Neuron (in vitro differentiated cells): ENCODE measurements around the gene MYOF.
A peak's percentile ranks its signal among the peaks of the same experiment; 100 is the strongest.
"Not testable (repeated sequence)": the region's sequence is repeated elsewhere in the genome, so short reads cannot be mapped to it uniquely, and the experiment has no call there.

Experiments
- H2AFZ ChIP-seq: one replicate; pipeline ENCODE4 v1.6.1; 2013; ENCODE audit warnings: low read depth, mild to moderate bottlenecking, inconsistent platforms, low read length, moderate library complexity
- H3K27me3 ChIP-seq: one replicate; pipeline ENCODE4 v1.6.1; 2013; ENCODE audit warnings: low read length; ENCODE audit not compliant: insufficient read depth
- H3K36me3 ChIP-seq: one replicate; pipeline ENCODE4 v1.6.1; 2013; ENCODE audit warnings: low read length; ENCODE audit not compliant: insufficient read depth
- H3K4me1 ChIP-seq: one replicate; pipeline ENCODE4 v1.6.1; 2013; ENCODE audit warnings: low read length; ENCODE audit not compliant: insufficient read depth
- H3K4me3 ChIP-seq: 2 replicates; pipeline ENCODE4 v1.5.1; 2013; ENCODE audit warnings: mild to moderate bottlenecking, low read length, moderate library complexity
- H3K9me3 ChIP-seq: one replicate; pipeline ENCODE4 v1.6.1; 2013; ENCODE audit warnings: low read length

MYOF gene

GRCh38 chr10:93284246-93284645 lies 197.9 kb downstream of the MYOF start:
- not testable (repeated sequence) for H3K36me3 ChIP-seq, H3K27me3 ChIP-seq, H2AFZ ChIP-seq, H3K9me3 ChIP-seq, H3K4me3 ChIP-seq
- peaks cover 14% of the 10 kb centered on the region for H3K4me1 ChIP-seq

- Histone ChIP-seq H2AFZ (peak overlapping the region; percentile 14), H3K27me3 (no peaks in the 10 kb centered on the region), H3K36me3 (no peaks in the 10 kb centered on the region), H3K4me3 (no peak overlapping the region), H3K9me3 (no peaks in the 10 kb centered on the region), H3K4me1 (peaks cover 14% of the 10 kb centered on the region)
Measured at GRCh38 chr10:93281367-93281720, 200.8 kb downstream of the MYOF start.

DNA sequence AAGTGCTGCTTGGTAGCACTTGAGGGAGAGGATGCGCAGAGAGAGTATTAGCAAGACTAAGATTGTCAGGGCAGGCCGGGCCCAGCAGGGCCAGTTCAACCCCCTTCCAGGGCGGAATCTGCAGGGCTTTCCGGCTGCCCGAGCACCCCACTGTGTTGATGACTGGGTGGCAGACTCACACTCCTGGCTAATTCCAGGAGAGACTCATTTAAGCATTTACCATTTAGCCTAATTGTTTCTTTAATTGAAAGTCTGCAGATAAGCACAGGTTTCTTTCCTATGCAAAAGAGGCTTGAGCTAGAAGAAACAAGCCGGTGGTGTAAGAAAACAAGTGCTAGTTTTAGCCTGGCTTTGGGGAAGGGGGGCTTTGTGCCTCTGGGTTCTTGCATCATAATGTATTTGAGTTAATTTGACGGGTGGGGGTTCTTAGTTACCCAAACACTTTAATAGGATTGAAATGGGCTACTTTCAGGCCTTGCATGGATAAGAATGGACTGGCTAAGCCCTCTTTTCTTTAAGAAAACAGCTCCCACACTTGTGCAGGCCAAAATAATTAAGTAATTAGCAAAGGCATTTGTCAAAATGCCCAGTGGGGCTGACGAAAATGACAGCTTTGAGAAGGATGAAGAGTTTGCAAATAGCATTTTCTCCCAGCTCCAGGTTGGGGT lies 201.3 kb downstream of the MYOF start:
- no peaks in the 10 kb centered on the region for H3K27me3 ChIP-seq
- peaks cover 14% of the 10 kb centered on the region for H3K4me1 ChIP-seq
- H3K4me3 ChIP-seq: no peak overlapping the region
- peak overlapping the region; percentile 14 for H2AFZ ChIP-seq
- no peaks in the 10 kb centered on the region for H3K9me3 ChIP-seq
- no peaks in the 10 kb centered on the region for H3K36me3 ChIP-seq

- H3K9me3 ChIP-seq: no peaks in the 10 kb centered on the region
- H3K27me3 ChIP-seq: no peaks in the 10 kb centered on the region
- no peaks in the 10 kb centered on the region for H3K36me3 ChIP-seq
- H2AFZ ChIP-seq: peak overlapping the region; percentile 14
- no peak overlapping the region for H3K4me3 ChIP-seq
- H3K4me1 ChIP-seq: peaks cover 14% of the 10 kb centered on the region
Measured at GRCh38 chr10:93280121-93280698, 201.9 kb downstream of the MYOF start.

- Histone ChIP-seq H3K9me3 (no peaks in the 10 kb centered on the region), H3K27me3 (no peaks in the 10 kb centered on the region), H3K36me3 (no peaks in the 10 kb centered on the region), H2AFZ (no peak overlapping the region), H3K4me3 (no peak overlapping the region), H3K4me1 (peaks cover 22% of the 10 kb centered on the region)
Measured at GRCh38 chr10:93277360-93277759, 204.8 kb downstream of the MYOF start.

DNA sequence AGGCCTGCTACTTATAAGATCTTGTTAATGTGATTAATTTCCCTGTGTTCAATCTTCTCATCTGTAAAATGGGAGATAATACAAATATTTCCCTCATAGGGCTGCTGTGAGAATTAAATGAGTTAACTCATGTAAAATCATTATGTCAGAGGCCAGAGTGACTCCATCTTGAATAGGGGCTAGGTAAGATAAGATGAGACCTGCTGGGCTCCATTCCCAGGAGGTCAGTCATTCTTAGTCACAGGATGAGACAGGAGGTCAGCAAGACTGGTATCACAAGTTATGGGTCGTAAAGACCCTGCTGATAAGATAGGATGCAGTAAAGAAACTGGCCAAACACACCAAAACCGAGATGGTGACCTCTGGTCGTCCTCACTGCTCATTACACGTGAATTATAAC lies 207.7 kb downstream of the MYOF start:
- peaks cover 1% of the 10 kb centered on the region for H3K9me3 ChIP-seq
- H2AFZ ChIP-seq: no peak overlapping the region
- peaks cover 8% of the 10 kb centered on the region for H3K4me1 ChIP-seq
- no peaks in the 10 kb centered on the region for H3K36me3 ChIP-seq
- H3K27me3 ChIP-seq: no peaks in the 10 kb centered on the region
- no peak overlapping the region for H3K4me3 ChIP-seq

DNA sequence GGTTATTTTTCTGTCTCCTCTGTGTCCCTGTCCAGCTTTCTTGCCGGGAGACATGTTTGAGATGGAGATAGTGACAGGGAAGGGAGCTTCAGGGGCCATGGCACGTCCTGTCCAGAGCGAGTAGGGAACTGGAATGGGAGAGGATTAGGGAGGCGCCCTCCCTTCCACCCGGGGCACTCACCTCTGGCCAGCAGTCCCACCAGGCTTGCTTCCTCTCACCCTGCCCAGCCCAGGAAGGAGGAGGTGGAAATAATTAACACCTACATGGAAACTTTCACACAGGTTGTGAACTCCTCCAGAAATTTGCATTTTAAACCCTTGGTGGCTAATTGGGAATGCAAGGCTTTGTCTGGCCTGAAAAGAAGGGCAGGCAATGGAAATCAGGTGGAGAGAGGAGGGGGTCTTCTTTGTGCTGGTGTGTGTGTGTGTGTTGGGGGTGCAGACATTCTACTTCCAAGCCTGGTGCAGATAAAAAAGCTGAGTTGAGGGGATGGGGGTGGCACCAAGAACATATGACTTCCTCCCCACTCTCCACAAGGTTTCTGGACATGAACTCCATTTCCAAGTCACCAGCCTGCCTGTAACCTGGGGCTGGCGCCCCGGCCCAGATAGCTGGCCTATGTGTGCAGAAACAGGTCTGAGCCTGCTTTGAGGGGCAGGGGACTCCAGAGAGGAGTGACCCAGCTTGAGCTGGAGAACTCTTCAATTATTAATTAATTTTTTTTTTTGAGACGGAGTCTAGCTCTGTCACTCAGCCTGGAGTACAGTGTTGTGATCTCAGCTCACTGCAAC lies 209.1 kb downstream of the MYOF start:
- Histone ChIP-seq H2AFZ (no peak overlapping the region), H3K27me3 (no peaks in the 10 kb centered on the region), H3K9me3 (peaks cover 1% of the 10 kb centered on the region), H3K4me3 (no peak overlapping the region), H3K4me1 (peaks cover 8% of the 10 kb centered on the region), H3K36me3 (no peaks in the 10 kb centered on the region)

- peaks cover 1% of the 10 kb centered on the region for H3K9me3 ChIP-seq
- H3K27me3 ChIP-seq: no peaks in the 10 kb centered on the region
- H2AFZ ChIP-seq: no peak overlapping the region
- H3K4me3 ChIP-seq: no peak overlapping the region
- H3K4me1 ChIP-seq: peaks cover 8% of the 10 kb centered on the region
- no peaks in the 10 kb centered on the region for H3K36me3 ChIP-seq
Measured at GRCh38 chr10:93271347-93271746, 210.8 kb downstream of the MYOF start.

DNA sequence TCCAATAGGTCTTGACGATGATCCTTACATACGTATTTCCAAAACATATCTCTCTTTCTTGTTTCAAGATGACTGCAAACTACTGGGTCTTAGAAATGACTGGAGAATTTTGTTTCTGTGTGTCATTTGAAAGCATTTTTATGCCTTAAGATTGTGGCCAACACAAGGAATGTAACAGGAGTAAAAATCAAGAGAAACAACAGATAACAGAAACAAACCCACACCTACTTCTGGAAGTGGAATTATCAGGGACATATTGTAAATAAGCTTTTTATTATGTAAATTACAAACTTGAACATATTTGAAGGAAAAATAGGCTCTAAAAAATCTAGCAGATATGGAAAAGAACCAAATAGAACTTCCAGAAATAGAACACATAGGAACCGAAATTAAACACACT lies 212.9 kb downstream of the MYOF start:
- H3K27me3 ChIP-seq: no peaks in the 10 kb centered on the region
- no peak overlapping the region for H3K4me3 ChIP-seq
- H3K9me3 ChIP-seq: peaks cover 1% of the 10 kb centered on the region
- H3K4me1 ChIP-seq: peaks cover 8% of the 10 kb centered on the region
- H2AFZ ChIP-seq: no peak overlapping the region
- H3K36me3 ChIP-seq: no peaks in the 10 kb centered on the region

- H3K27me3 ChIP-seq: no peaks in the 10 kb centered on the region
- no peak overlapping the region for H2AFZ ChIP-seq
- peaks cover 5% of the 10 kb centered on the region for H3K4me1 ChIP-seq
- H3K36me3 ChIP-seq: no peaks in the 10 kb centered on the region
- no peak overlapping the region for H3K4me3 ChIP-seq
- H3K9me3 ChIP-seq: peaks cover 1% of the 10 kb centered on the region
Measured at GRCh38 chr10:93268021-93268420, 214.1 kb downstream of the MYOF start.

DNA sequence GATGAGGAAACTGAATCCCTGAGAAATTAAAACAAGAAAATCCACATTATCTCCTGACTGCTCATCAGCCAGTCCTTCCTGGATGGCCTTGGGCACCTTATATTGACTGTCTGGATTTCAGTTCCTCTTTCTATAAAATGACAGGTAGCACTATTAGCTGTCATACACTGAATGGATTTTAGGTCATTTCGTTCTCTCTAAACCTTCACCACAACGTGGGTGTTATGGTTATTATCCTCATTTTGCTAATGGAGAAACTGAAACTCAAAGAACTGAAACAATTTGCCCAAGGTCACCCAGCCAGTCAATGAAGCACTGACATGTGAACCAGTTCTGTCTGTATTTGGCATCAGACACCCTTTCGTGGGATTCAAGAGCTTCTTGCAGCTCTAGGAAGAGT lies 214.6 kb downstream of the MYOF start:
- Histone ChIP-seq H3K36me3 (no peaks in the 10 kb centered on the region), H3K4me3 (no peak overlapping the region), H3K27me3 (no peaks in the 10 kb centered on the region), H3K9me3 (peaks cover 1% of the 10 kb centered on the region), H3K4me1 (no peaks in the 10 kb centered on the region), H2AFZ (no peak overlapping the region)

GRCh38 chr10:93266858-93267257 lies 215.3 kb downstream of the MYOF start:
- Histone ChIP-seq H2AFZ (no peak overlapping the region), H3K4me1 (no peaks in the 10 kb centered on the region), H3K27me3 (no peaks in the 10 kb centered on the region), H3K36me3 (no peaks in the 10 kb centered on the region), H3K4me3 (no peak overlapping the region), H3K9me3 (peaks cover 1% of the 10 kb centered on the region)

- no peaks in the 10 kb centered on the region for H3K9me3 ChIP-seq
- H3K4me3 ChIP-seq: no peak overlapping the region
- H3K4me1 ChIP-seq: no peaks in the 10 kb centered on the region
- H2AFZ ChIP-seq: no peak overlapping the region
- no peaks in the 10 kb centered on the region for H3K27me3 ChIP-seq
- no peaks in the 10 kb centered on the region for H3K36me3 ChIP-seq
Measured at GRCh38 chr10:93261961-93262610, 220.0 kb downstream of the MYOF start.
